Measurements from ENCODE around the gene ECI1. TPM values are rescaled to one million over a fixed set of nuclear protein-coding genes. Genes with fewer than 3 reads are reported as not detected.

Gene ECI1
- total and polyA plus RNA-seq, 2 of the 13 experiments (the other 11 are each of a cell fraction or from before 2014, with no cell fraction given): 82.0 to 102 TPM

- TF ChIP-seq ZSCAN20 (CRISPR knock-in tag; IDR thresholded peaks at IDR 0.05; ENCODE audit: borderline replicate concordance): 0 out of 2 replicates have a peak, but pooled peaks have one; percentile 81
- TF ChIP-seq YEATS2 (CRISPR knock-in tag; IDR thresholded peaks at IDR 0.05; ENCODE audit: borderline replicate concordance): 0 out of 2 replicates have a peak, but pooled peaks have one; percentile 7
- TF ChIP-seq, protein P1, sequence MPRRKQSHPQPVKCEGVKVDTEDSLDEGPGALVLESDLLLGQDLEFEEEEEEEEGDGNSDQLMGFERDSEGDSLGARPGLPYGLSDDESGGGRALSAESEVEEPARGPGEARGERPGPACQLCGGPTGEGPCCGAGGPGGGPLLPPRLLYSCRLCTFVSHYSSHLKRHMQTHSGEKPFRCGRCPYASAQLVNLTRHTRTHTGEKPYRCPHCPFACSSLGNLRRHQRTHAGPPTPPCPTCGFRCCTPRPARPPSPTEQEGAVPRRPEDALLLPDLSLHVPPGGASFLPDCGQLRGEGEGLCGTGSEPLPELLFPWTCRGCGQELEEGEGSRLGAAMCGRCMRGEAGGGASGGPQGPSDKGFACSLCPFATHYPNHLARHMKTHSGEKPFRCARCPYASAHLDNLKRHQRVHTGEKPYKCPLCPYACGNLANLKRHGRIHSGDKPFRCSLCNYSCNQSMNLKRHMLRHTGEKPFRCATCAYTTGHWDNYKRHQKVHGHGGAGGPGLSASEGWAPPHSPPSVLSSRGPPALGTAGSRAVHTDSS (CRISPR knock-in tag; conservative IDR thresholded peaks at IDR 0.05): 0 out of 2 replicates have a peak, but pooled peaks have one; percentile 10
- no peak for TF ChIP-seq ZNF775 (CRISPR knock-in tag; IDR thresholded peaks at IDR 0.05; ENCODE audit: borderline replicate concordance)
- TF ChIP-seq ZNF34 (CRISPR knock-in tag; IDR thresholded peaks at IDR 0.05; ENCODE audit: borderline replicate concordance): no peak
- TF ChIP-seq, protein P2, sequence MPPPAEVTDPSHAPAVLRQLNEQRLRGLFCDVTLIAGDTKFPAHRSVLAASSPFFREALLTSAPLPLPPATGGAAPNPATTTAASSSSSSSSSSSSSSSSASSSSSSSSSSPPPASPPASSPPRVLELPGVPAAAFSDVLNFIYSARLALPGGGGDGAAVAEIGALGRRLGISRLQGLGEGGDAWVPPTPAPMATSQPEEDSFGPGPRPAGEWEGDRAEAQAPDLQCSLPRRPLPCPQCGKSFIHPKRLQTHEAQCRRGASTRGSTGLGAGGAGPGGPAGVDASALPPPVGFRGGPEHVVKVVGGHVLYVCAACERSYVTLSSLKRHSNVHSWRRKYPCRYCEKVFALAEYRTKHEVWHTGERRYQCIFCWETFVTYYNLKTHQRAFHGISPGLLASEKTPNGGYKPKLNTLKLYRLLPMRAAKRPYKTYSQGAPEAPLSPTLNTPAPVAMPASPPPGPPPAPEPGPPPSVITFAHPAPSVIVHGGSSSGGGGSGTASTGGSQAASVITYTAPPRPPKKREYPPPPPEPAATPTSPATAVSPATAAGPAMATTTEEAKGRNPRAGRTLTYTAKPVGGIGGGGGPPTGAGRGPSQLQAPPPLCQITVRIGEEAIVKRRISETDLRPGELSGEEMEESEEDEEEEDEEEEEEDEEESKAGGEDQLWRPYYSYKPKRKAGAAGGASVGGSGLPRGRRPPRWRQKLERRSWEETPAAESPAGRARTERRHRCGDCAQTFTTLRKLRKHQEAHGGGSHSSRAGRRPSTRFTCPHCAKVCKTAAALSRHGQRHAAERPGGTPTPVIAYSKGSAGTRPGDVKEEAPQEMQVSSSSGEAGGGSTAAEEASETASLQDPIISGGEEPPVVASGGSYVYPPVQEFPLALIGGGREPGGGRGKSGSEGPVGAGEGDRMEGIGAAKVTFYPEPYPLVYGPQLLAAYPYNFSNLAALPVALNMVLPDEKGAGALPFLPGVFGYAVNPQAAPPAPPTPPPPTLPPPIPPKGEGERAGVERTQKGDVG (CRISPR knock-in tag; IDR thresholded peaks at IDR 0.05; ENCODE audit: borderline replicate concordance): no peak
- no peak for TF ChIP-seq AGO1 (IDR thresholded peaks at IDR 0.05; ENCODE audit: low read depth, low read length, poor library complexity, severe bottlenecking)
- TF ChIP-seq GZF1 (CRISPR knock-in tag; IDR thresholded peaks at IDR 0.05): no peak
- peak; percentile 97 for TF ChIP-seq ZNF121 (CRISPR knock-in tag; IDR thresholded peaks at IDR 0.05)
- TF ChIP-seq ZNF766 (CRISPR knock-in tag; IDR thresholded peaks at IDR 0.05; ENCODE audit: borderline replicate concordance): no peak
- TF ChIP-seq ZNF530 (CRISPR knock-in tag; IDR thresholded peaks at IDR 0.05; ENCODE audit: low read depth): no peak
- no peak for TF ChIP-seq GATAD1 (CRISPR knock-in tag; IDR thresholded peaks at IDR 0.05)
- no peak for TF ChIP-seq NFE2L1 (CRISPR knock-in tag; IDR thresholded peaks at IDR 0.05; ENCODE audit: borderline replicate concordance)
- peak; percentile 19; the same call in 1 of the 2 replicates for TF ChIP-seq RAD21 (CRISPR knock-in tag; IDR thresholded peaks at IDR 0.05)
- TF ChIP-seq FOXA1 (IDR thresholded peaks at IDR 0.05): no peak
- no peak for TF ChIP-seq FOXA1 (CRISPR knock-in tag; IDR thresholded peaks at IDR 0.05)
- TF ChIP-seq DZIP1 (CRISPR knock-in tag; IDR thresholded peaks at IDR 0.05): 0 out of 2 replicates have a peak, but pooled peaks have one; percentile 3
- no peak for TF ChIP-seq SYNCRIP (IDR thresholded peaks at IDR 0.05; ENCODE audit: insufficient read depth, low read depth, low read length)
- no peak for TF ChIP-seq HNRNPLL (IDR thresholded peaks at IDR 0.05; ENCODE audit: low read depth, low read length, poor library complexity, severe bottlenecking)
- TF ChIP-seq, protein P3, sequence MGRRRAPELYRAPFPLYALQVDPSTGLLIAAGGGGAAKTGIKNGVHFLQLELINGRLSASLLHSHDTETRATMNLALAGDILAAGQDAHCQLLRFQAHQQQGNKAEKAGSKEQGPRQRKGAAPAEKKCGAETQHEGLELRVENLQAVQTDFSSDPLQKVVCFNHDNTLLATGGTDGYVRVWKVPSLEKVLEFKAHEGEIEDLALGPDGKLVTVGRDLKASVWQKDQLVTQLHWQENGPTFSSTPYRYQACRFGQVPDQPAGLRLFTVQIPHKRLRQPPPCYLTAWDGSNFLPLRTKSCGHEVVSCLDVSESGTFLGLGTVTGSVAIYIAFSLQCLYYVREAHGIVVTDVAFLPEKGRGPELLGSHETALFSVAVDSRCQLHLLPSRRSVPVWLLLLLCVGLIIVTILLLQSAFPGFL (CRISPR knock-in tag; IDR thresholded peaks at IDR 0.05): no peak
- no peak for TF ChIP-seq ZNF251 (CRISPR knock-in tag; IDR thresholded peaks at IDR 0.05)
Measured at GRCh38 chr16:2223942-2224486, 27.4 kb downstream of the ECI1 start (continued).

Data from HepG2 (cell line).